ENCODE results near the gene PEMT. TPM values are rescaled to one million over a fixed set of nuclear protein-coding genes. Genes with fewer than 3 reads are reported as not detected.

Gene PEMT
- total RNA-seq, 1 donor from 2014 or later, result 39.2 TPM

DNA sequence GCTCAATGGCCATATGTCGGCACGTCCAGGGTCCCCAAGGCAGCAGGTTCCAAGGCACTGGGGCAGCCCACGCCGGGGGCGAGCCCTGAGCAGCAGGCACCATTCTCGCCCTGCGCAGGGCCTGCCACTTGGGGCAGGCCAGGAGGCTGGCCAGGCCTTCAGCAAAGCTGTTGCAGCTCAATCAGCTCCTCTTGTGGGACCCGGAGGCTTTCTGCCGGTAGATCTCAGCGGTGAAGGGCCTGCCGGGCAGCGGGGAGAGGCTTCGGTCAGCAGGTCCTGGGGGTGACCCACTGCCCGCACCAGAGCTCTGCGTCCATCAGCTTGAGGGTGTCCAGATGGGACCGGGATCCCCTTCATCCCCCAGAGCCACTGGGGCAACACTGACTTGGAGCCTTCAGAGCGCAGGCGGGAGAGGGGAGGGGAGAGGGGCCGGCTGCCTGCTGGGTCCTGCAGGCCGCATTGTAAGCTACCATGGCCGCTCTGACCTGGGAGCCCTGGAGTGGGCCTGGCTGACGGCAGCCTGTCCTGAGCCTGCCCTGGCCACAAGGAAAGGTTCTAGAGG lies 85.8 kb downstream of the PEMT start:
- H3K27ac Mint-ChIP-seq, result no peak overlapping the region
- intact Hi-C loops (cut with micrococcal nuclease), result no loop called here
- no peaks in the 10 kb centered on the region for H3K27me3 Mint-ChIP-seq (ENCODE audit: low read depth)
- DNase-seq (ENCODE audit: low spot score), result no peak
- H3K4me3 Mint-ChIP-seq (ENCODE audit: low read depth), result no peak overlapping the region
- no peaks in the 10 kb centered on the region for H3K4me1 Mint-ChIP-seq (ENCODE audit: low read depth)
- no peaks in the 10 kb centered on the region for H3K36me3 Mint-ChIP-seq (ENCODE audit: low read depth)
- no peaks in the 10 kb centered on the region for H3K9me3 Mint-ChIP-seq

DNA sequence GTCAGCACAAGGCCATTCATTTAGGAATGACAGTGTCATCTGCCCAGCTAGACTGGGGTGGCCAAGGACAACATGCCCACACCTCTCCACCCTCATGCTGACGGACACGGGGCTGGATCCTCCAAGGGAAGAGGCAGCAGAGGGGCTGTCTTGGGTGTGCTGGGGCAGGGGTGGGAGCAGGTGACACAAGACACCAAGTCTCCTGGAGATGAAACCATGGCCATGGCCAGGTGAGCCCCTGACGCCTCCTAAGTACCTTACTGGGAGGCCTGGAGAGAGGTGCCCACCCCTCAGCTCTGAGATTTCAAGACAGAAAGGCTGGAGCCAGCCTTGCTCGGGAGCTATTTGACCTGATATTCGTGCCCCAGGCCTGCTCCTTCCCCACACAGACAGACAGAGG lies 86.4 kb downstream of the PEMT start:
- intact Hi-C loops (cut with micrococcal nuclease), result no loop called here
- no peaks in the 10 kb centered on the region for H3K4me1 Mint-ChIP-seq (ENCODE audit: low read depth)
- H3K4me3 Mint-ChIP-seq (ENCODE audit: low read depth), result no peak overlapping the region
- no peaks in the 10 kb centered on the region for H3K27me3 Mint-ChIP-seq (ENCODE audit: low read depth)
- DNase-seq (ENCODE audit: low spot score), result no peak
- no peaks in the 10 kb centered on the region for H3K36me3 Mint-ChIP-seq (ENCODE audit: low read depth)
- H3K27ac Mint-ChIP-seq, result no peak overlapping the region
- no peaks in the 10 kb centered on the region for H3K9me3 Mint-ChIP-seq

DNA sequence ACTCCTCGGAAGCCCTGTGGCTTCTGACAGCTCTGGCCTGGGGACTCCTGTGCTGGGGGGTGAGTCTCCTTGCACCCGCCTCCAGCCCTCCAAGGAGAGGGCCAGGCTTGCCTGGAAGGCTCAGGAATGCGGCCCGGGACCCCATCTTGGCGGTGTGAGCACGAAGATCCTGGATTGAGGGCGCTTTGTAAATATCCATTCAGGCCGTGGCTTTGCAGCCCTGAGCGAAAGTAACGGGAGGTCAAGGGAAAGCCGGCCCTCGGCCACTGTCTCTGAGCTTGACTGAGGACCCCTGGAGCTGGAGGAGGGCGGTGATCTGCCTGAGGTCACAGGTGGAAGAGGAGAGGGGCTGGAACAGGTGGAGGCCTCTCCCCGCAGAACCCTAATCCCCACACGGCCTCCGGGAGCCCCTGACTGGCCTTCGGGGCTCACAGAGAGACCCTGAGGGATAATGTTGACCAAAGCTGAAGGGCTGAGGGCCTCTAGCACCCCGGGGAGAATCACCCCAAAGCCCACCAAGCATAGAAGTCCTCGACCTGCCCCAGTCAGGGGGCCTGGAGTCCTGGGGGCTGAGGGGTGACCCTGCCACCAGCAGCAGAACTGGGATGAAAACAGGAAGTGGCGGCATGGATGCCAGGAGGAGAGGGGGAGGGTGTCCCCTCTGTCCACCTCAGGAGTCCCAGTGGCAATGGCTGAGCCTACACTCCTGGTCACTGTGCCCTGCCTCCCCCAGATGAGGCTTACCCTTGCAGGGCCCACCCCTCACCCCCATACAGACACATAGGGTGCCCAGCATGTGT lies 87.0 kb downstream of the PEMT start:
- no peaks in the 10 kb centered on the region for H3K36me3 Mint-ChIP-seq (ENCODE audit: low read depth)
- no peaks in the 10 kb centered on the region for H3K9me3 Mint-ChIP-seq
- intact Hi-C loops (cut with micrococcal nuclease), result no loop called here
- no peaks in the 10 kb centered on the region for H3K27me3 Mint-ChIP-seq (ENCODE audit: low read depth)
- no peaks in the 10 kb centered on the region for H3K4me1 Mint-ChIP-seq (ENCODE audit: low read depth)
- H3K4me3 Mint-ChIP-seq (ENCODE audit: low read depth), result no peak overlapping the region
- DNase-seq (ENCODE audit: low spot score), result no peak
- no peak overlapping the region for H3K27ac Mint-ChIP-seq

DNA sequence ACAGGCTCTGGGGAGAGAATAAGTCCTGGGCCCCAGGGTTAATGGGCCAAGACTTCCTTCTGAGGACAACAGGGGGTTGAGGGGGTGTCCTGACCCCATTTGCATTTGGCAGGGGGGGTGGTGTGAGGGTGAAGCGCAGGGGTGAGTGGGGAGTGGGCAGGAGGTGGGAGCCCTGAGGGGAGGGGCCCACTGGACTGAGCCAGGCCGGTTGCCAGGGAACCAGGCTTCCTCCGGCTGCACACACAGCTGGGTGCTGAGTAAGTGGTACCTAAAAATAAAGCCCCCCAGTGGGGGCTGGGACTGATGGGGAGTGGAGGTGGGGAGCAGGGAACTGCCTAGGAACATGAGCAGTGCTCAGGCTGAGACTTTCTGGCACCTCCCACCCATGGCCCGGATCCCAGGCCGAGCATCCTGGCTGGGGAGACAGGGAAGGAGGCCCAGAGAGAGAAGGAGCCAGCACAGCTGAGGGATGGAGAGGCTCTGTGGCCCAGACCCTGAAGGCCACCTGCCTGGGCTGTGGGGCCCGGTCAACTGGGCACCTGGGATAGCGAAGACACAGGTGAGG lies 87.9 kb downstream of the PEMT start:
- H3K36me3 Mint-ChIP-seq (ENCODE audit: low read depth), result no peaks in the 10 kb centered on the region
- H3K9me3 Mint-ChIP-seq, result no peaks in the 10 kb centered on the region
- no peak overlapping the region for H3K27ac Mint-ChIP-seq
- no peaks in the 10 kb centered on the region for H3K4me1 Mint-ChIP-seq (ENCODE audit: low read depth)
- no peak overlapping the region for H3K4me3 Mint-ChIP-seq (ENCODE audit: low read depth)
- intact Hi-C loops (cut with micrococcal nuclease), result no loop called here
- H3K27me3 Mint-ChIP-seq (ENCODE audit: low read depth), result no peaks in the 10 kb centered on the region
- DNase-seq (ENCODE audit: low spot score), result no peak

DNA sequence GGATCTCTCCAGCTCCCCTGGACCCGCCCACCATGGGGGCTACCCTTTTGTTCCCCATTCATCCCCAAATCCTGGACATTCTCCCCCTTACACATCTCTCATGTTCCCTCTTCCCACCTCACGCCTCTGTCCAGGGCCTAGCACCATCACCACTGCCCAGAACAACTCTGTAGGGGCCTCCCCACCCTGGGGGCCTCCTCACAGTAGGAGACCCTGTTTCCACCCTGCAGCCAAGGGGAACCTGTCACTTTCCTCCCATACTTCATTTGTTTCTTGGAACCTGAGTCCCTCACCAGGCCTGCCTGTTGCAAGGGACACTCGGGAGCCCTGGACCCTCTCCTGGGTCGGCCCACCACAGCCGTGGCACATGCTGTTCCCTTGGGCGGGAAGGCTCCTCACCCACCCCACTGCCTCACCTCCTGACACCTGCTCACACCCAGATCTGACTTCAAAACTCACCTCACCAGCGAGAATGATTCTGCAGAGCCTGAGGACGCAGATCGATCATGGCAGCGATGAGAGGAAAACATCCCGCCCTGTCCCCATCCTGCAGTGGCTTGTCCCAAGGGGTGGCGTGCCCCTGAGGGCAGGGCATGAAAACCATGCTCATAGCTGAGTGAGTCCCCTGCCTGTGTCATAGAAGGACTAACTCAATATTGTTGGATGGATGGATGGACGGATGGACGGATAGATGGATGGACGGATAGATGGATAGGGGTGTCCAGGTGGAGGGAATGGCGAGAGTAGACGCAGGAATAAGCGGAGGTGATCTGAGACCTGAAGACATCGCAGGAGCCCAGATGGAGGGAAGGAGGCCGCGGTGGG lies 88.6 kb downstream of the PEMT start:
- H3K27me3 Mint-ChIP-seq (ENCODE audit: low read depth), result no peaks in the 10 kb centered on the region
- intact Hi-C loops (cut with micrococcal nuclease), result no loop called here

DNA sequence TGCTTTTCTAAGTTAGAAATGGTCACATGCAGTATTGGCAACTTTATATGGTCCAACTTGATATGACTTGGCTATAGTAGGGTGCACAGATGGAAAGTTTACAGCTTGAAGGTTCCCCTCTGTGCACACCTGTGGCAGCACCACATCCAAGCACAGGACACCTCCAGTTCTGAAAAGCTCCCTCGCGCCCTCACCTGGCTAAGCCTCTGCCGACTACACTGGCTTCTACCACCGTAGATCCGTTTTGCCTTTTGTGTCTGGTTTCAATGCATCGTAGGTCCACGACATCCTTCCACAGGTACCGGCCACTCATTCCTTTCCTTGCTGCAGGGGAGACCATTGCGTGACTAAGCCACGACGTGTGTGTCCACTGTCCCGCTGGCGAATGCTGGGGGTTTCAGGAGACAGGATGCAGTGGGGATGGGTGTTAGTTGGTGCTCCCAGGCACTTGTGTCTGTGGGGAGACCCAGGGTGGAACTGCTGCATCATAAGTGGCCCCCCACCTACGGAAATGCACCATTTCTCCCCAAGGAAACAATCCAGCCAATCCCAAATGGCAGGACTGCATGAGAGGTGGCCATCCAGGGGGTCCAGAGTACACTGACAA lies 90.4 kb downstream of the PEMT start:
- Mint-ChIP-seq H3K4me1 (ENCODE audit: low read depth) (peaks cover 4% of the 10 kb centered on the region), H3K27ac (no peak overlapping the region), H3K36me3 (ENCODE audit: low read depth) (no peaks in the 10 kb centered on the region), H3K9me3 (no peaks in the 10 kb centered on the region), H3K27me3 (ENCODE audit: low read depth) (no peaks in the 10 kb centered on the region), H3K4me3 (ENCODE audit: low read depth) (no peak overlapping the region)
- intact Hi-C loops (cut with micrococcal nuclease), result no loop called here
- DNase-seq (ENCODE audit: low spot score), result no peak

More for the DNA sequence above, 88.6 kb downstream of the PEMT start:
- Mint-ChIP-seq H3K4me1 (ENCODE audit: low read depth) (no peaks in the 10 kb centered on the region), H3K27ac (no peak overlapping the region), H3K9me3 (no peaks in the 10 kb centered on the region), H3K36me3 (ENCODE audit: low read depth) (no peaks in the 10 kb centered on the region), H3K4me3 (ENCODE audit: low read depth) (no peak overlapping the region)
- DNase-seq (ENCODE audit: low spot score), result no peak

DNA sequence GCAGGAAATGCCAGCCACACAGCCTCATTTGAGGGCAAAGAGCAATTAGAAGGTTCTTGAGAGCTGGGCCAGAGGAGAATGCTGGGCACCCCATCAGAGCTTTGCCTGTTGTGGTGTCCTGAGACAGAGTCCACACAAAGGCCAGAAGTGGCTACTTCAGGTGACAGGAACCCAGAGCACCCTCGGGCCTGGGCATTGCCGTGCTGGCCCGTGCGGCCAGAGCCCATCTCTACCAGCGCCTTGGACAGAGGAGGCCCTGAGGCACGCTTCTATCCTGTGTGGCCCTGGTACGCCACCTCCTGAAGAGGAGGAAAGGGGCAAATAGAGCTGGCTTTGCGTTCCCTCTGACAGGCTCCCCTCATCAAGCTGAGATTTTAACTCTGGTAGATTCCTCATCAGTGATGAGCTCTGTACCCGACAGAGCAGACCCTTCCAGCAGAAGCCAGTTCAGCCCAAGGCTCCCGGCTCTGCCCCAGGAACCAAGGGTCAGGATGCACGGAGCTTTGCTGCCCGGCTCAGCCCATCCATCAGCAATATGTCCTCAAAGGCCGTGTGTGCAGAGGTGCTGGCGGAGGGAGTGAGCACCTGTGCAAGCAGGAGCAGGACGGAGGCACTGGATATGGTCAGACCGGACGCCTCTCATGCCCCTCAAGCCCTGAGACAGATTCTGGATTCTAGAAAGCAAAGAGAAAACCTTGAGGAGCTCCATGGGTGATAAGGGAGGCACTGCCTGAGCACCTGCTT lies 91.9 kb downstream of the PEMT start:
- Mint-ChIP-seq H3K4me3 (ENCODE audit: low read depth) (no peak overlapping the region), H3K4me1 (ENCODE audit: low read depth) (peaks cover 8% of the 10 kb centered on the region), H3K36me3 (ENCODE audit: low read depth) (no peaks in the 10 kb centered on the region), H3K9me3 (no peaks in the 10 kb centered on the region), H3K27me3 (ENCODE audit: low read depth) (peaks cover 11% of the 10 kb centered on the region), H3K27ac (no peak overlapping the region)
- intact Hi-C loops (cut with micrococcal nuclease), result no loop called here
- DNase-seq (ENCODE audit: low spot score), result no peak

DNA sequence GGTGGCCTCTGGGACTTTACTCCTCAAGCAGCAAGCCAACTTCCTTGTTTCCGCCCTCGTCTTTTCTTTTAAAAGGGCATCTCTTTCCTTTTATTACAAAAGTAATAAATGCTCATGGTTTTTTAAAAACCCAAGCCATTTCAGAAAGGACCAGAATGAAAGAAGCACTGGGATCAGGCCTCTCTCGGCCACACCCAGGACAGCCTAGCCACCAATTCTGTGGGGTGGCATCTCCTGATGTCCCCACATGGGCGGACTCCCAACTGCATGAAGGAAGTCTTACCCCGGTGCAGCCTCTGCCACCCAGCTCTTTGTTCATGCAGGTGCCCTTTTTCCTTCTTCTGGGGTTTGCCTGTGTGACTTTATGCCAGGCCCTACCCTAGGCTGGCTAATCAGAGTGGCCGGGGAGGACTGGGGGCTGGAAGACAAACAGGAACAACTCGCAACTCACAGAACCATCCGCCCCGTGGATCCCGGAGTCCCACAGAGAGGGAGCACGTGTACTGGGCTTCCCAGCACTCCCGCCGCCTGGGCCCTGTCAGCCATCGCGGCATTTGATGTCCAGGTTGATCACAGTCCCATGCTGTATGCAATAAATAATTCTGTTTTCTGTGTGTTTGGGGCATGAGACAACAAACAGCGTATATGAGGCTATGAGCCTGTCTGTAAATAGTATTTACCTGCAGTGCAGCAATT lies 92.8 kb downstream of the PEMT start:
- intact Hi-C loops (cut with micrococcal nuclease), result no loop called here
- H3K27ac Mint-ChIP-seq, result no peak overlapping the region

DNA sequence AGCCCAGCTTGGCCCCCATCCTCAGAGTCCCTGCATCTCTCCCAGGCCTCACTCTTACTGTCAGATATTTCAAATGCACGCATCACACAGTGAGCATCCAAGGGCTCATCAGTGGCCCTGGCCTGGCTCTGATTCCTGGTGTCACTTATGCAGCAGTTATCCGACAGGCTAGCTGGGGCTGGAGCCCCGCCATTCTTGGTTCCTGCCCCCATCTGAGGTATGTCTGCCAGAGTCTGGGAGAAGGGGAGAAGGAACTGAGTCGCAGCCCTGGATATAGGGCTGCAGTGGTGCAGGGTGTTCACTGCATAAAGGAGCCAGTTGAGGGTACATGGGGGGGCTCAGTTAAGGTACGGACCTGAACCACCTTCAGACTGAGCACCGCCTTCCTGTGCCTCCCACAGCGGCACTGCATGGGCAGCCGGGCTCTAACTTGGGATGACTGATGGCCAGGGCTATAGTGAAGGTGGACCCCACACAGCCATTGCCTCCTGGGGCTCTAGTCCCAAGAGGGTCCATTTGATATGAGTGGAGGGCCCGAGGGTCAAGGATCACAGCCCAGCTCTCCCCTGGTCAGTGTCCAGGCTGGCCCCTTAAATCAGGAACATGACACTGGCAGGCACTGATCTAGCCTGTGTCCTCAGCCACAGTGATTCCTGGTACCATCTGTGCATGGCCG lies 93.5 kb downstream of the PEMT start:
- H3K4me3 Mint-ChIP-seq (ENCODE audit: low read depth), result no peak overlapping the region
- no peaks in the 10 kb centered on the region for H3K9me3 Mint-ChIP-seq
- DNase-seq (ENCODE audit: low spot score), result no peak
- no peak overlapping the region for H3K27ac Mint-ChIP-seq
- peaks cover 8% of the 10 kb centered on the region for H3K4me1 Mint-ChIP-seq (ENCODE audit: low read depth)
- H3K27me3 Mint-ChIP-seq (ENCODE audit: low read depth), result peaks cover 17% of the 10 kb centered on the region
- peaks cover 7% of the 10 kb centered on the region for H3K36me3 Mint-ChIP-seq (ENCODE audit: low read depth)
- intact Hi-C loops (cut with micrococcal nuclease), result loop anchor here (2.0 kb wide), 3 partner anchors 21 to 145 kb away; partner anchors contain the start of gene MED9

More for the DNA sequence above, 92.8 kb downstream of the PEMT start:
- Mint-ChIP-seq H3K9me3 (no peaks in the 10 kb centered on the region), H3K27me3 (ENCODE audit: low read depth) (peaks cover 14% of the 10 kb centered on the region), H3K4me3 (ENCODE audit: low read depth) (no peak overlapping the region), H3K36me3 (ENCODE audit: low read depth) (peaks cover under 1% of the 10 kb centered on the region), H3K4me1 (ENCODE audit: low read depth) (peaks cover 8% of the 10 kb centered on the region)
- DNase-seq (ENCODE audit: low spot score), result no peak

DNA sequence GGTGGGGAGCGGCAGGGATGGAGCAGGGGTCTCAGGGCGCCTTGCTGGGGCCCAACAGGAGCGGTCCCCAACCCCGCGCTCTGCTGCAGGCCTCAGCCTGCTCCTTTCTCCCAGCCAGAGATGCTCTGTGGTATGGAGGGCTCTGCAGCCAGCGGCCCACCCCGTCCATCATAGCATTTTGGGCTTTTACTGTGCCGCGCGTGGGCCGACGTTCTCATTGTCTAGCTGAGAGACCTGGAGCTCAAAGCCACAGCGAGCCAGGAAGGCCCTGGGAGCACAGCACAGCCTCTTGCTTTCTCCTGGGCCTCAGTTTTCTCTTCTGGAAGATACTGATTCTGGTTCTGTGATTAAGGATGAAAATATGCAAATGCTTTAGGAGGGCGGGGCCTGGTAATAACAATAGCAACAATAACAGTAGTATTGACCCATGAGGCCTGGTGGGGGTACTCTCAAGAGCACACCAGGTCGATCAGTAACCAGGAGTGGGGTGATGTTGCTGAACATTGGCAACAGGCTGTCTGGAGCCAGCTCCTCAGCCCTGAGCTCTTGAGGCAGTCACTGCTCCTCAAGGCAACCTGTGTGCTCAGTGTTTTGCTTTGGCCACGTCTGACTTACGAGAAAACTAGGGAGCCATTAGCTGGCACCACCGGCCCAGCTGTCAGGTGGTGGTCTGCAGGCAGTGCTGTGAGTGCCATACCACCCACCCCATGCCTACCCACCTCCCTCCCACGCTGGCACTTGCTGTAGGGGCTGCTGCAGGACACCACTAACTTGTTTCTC lies 94.3 kb downstream of the PEMT start:
- Mint-ChIP-seq H3K27me3 (ENCODE audit: low read depth) (peaks cover 17% of the 10 kb centered on the region), H3K27ac (no peak overlapping the region), H3K9me3 (no peaks in the 10 kb centered on the region), H3K36me3 (ENCODE audit: low read depth) (peaks cover 13% of the 10 kb centered on the region), H3K4me1 (ENCODE audit: low read depth) (peaks cover 8% of the 10 kb centered on the region), H3K4me3 (ENCODE audit: low read depth) (no peak overlapping the region)
- intact Hi-C loops (cut with micrococcal nuclease), result loop anchor here (2.0 kb wide), 3 partner anchors 20 to 146 kb away; partner anchors contain the start of gene MED9
- DNase-seq (ENCODE audit: low spot score), result no peak
